ENCODE data around the gene UFD1. TPM values are rescaled to one million over a fixed set of nuclear protein-coding genes. Genes with fewer than 3 reads are reported as not detected.

UFD1 gene
- total and polyA plus RNA-seq, 2 donors from 2014 or later = 56.2 to 67.8 TPM

DNA sequence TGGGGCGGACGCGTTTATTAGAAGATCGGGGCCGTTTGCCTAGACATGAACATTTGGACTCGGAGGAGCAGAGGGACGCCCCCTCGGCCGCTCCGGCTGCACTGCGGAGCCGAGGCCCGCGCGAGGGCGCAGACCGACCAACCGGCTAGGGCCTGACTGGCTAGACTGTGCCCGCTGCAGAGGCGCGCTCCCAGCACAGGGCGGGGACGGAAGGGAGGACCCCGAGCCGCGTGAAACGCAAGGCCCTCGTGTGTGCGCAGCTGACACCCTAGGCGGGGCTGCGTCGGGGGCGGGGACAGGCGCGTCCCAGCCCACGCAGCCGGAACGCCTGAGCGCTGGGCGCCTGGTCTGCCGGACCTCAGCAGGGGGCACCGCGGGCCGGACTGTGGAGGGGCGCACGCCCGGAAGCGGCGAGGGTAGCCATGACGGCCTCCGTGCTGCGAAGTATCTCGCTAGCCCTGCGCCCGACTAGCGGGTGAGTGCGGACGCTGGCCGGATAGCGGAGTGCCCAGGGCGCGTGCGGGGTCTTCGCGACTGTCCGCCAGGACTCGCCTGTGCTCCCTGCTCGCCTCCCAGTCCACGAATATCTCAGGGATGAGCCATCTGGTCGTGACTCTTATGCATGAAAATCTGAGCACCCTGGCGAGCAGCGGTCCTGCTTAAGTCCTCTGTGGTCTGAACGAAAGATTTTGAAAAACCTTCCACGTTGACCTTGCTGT lies 46.7 kb downstream of the UFD1 start, which contains the start of gene MRPL40:
TSS of gene MRPL40 (plus strand) at position 413 of the 719 bp plus-strand sequence. CDS start at position 423, 10 bp downstream.
- FAIRE-seq = no peak
- DNase-seq = peak; percentile 95 to 99 (median 96)
- Histone ChIP-seq H3K4me1 (ENCODE audit: control insufficient read depth in 2 of 3, insufficient read depth in 2 of 3, low read depth in 1 of 3, low read length in 3 of 3) (peaks cover 0 to 15% (median 8%) of the 10 kb centered on the region in 3 donors), H3K27me3 (ENCODE audit: control insufficient read depth, insufficient read depth, low read length) (no peaks in the 10 kb centered on the region), H3K27ac (ENCODE audit: low read depth in 2 of 2, low read length in 2 of 2) (peak within 1 kb of the TSS; percentile 95 to 98), H3K4me3 (ENCODE audit: low read length in 3 of 3) (peak within 1 kb of the TSS; percentile 90 to 97 (median 94)), H3K9ac (ENCODE audit: low read length in 3 of 3) (peak within 1 kb of the TSS; percentile 81 to 96 (median 81)), H3K9me3 (ENCODE audit: control insufficient read depth in 2 of 3, insufficient read depth in 1 of 3, low read length in 3 of 3) (no peaks in the 10 kb centered on the region), H3K36me3 (ENCODE audit: control insufficient read depth in 2 of 3, insufficient read depth in 3 of 3, low read length in 3 of 3) (peaks cover 9 to 12% (median 11%) of the 10 kb centered on the region in 3 donors)
- TF ChIP-seq CTCF (IDR thresholded peaks at IDR 0.05; ENCODE audit: borderline replicate concordance, extremely low read depth, insufficient read depth) = no peak
- intact Hi-C loops (cut with DNase I) = no loop called here

- peaks cover 0 to 18% (median 8%) of the 10 kb centered on the region in 3 donors for H3K4me1 ChIP-seq (ENCODE audit: control insufficient read depth in 2 of 3, insufficient read depth in 2 of 3, low read depth in 1 of 3, low read length in 3 of 3)
- peak within 1 kb of the TSS; percentile 95 to 98 for H3K27ac ChIP-seq (ENCODE audit: low read depth in 2 of 2, low read length in 2 of 2)
- H3K36me3 ChIP-seq (ENCODE audit: control insufficient read depth in 2 of 3, insufficient read depth in 3 of 3, low read length in 3 of 3) = peaks cover 9 to 12% (median 11%) of the 10 kb centered on the region in 3 donors
- intact Hi-C loops (cut with DNase I) = no loop called here
- H3K9ac ChIP-seq (ENCODE audit: low read length in 3 of 3) = peak within 1 kb of the TSS; percentile 81 to 96 (median 81)
- TF ChIP-seq CTCF (IDR thresholded peaks at IDR 0.05; ENCODE audit: borderline replicate concordance, extremely low read depth, insufficient read depth) = no peak
- FAIRE-seq (no peak), DNase-seq (peak; percentile 78 to 94 (median 88))
- no peaks in the 10 kb centered on the region for H3K9me3 ChIP-seq (ENCODE audit: control insufficient read depth in 2 of 3, insufficient read depth in 1 of 3, low read length in 3 of 3)
- peak within 1 kb of the TSS; percentile 90 to 97 (median 94) for H3K4me3 ChIP-seq (ENCODE audit: low read length in 3 of 3)
- no peaks in the 10 kb centered on the region for H3K27me3 ChIP-seq (ENCODE audit: control insufficient read depth, insufficient read depth, low read length)
Measured at GRCh38 chr22:19431649-19432132, 47.3 kb downstream of the UFD1 start, which contains the start of gene HIRA. Gene HIRA, minus strand, starts transcription at chr22:19431733. Its CDS starts 257 bp downstream, at chr22:19431476.

- Histone ChIP-seq H3K9me3 (ENCODE audit: control insufficient read depth in 2 of 3, insufficient read depth in 1 of 3, low read length in 3 of 3) (no peaks in the 10 kb centered on the region), H3K36me3 (ENCODE audit: control insufficient read depth in 2 of 3, insufficient read depth in 3 of 3, low read length in 3 of 3) (peaks cover 9 to 12% (median 11%) of the 10 kb centered on the region in 3 donors), H3K27ac (ENCODE audit: low read depth in 2 of 2, low read length in 2 of 2) (peak overlapping the region; percentile 15 to 48), H3K9ac (ENCODE audit: low read length in 3 of 3) (peak overlapping the region in 2 of 3 donors; percentile 62 to 74), H3K4me3 (ENCODE audit: low read length in 3 of 3) (peak overlapping the region; percentile 59 to 72 (median 67)), H3K4me1 (ENCODE audit: control insufficient read depth in 2 of 3, insufficient read depth in 2 of 3, low read depth in 1 of 3, low read length in 3 of 3) (peaks cover 0 to 18% (median 8%) of the 10 kb centered on the region in 3 donors), H3K27me3 (ENCODE audit: control insufficient read depth, insufficient read depth, low read length) (no peaks in the 10 kb centered on the region)
- TF ChIP-seq CTCF (IDR thresholded peaks at IDR 0.05; ENCODE audit: borderline replicate concordance, extremely low read depth, insufficient read depth) = no peak
- peak; percentile 34 to 85 (median 48) for DNase-seq
- FAIRE-seq = no peak
- intact Hi-C loops (cut with DNase I) = no loop called here
Measured at GRCh38 chr22:19430890-19431541, 48.0 kb downstream of the UFD1 start.

All from kidney (tissue), 14 donors.